Endometrial microvascular endothelial cells (primary cell): ENCODE data around the gene SPAAR. TPM values are rescaled to one million over a fixed set of nuclear protein-coding genes. Genes with fewer than 3 reads are reported as not detected.

Experiments
- total RNA-seq: library from RNA; depleted of rRNA; stranded (reverse); fragments of >200 nt; gene quantifications from one replicate; pipeline ENCODE4 v1.2.3, GENCODE V29; 2015; ENCODE audit errors: inconsistent ontology term

The SPAAR gene
- total RNA-seq, 1 donor from 2014 or later: 34.1 TPM

Other genes starting within 250 kb of the SPAAR start
- 2.8 TPM for gene ARHGEF39, start 244.3 kb upstream of the SPAAR start, total RNA-seq
- gene CA9, start 235.6 kb upstream of the SPAAR start, total RNA-seq: not detected
- gene TPM2, start 219.6 kb upstream of the SPAAR start, total RNA-seq: 99.1 TPM
- 358 TPM for gene TLN1, start 177.3 kb upstream of the SPAAR start, total RNA-seq
- 64.9 TPM for gene CREB3, start 176.8 kb upstream of the SPAAR start, total RNA-seq
- 51.3 TPM for gene GBA2, start 160.3 kb upstream of the SPAAR start, total RNA-seq
- gene RGP1, start 160.2 kb upstream of the SPAAR start, total RNA-seq: 17.2 TPM
- gene MSMP, start 155.2 kb upstream of the SPAAR start, total RNA-seq: 5.3 TPM
- 18.3 TPM for gene NPR2, start 117.9 kb upstream of the SPAAR start, total RNA-seq
- not detected for gene SPAG8, start 97.2 kb upstream of the SPAAR start, total RNA-seq
- 53.3 TPM for gene HINT2, start 94.4 kb upstream of the SPAAR start, total RNA-seq
- gene FAM221B, start 80.8 kb upstream of the SPAAR start, total RNA-seq: not detected
- 0.09 TPM for gene TMEM8B, start 80.3 kb upstream of the SPAAR start, total RNA-seq
- not detected for gene OR13J1, start 39.1 kb upstream of the SPAAR start, total RNA-seq
- 0.19 TPM for gene HRCT1, start 3.3 kb upstream of the SPAAR start, total RNA-seq
- gene OR2S2, start 48.7 kb downstream of the SPAAR start, total RNA-seq: not detected
- 13.6 TPM for gene RECK, start 127.4 kb downstream of the SPAAR start, total RNA-seq
- 35.7 TPM for gene GLIPR2, start 227.2 kb downstream of the SPAAR start, total RNA-seq